ENCODE results near the gene PTOV1.

Gene PTOV1

GRCh38 chr19:49850487-49851342 is at the start of gene PTOV1:
TSS of gene PTOV1 (plus strand) at chr19:49851159.
- Mint-ChIP-seq H3K36me3 (peaks cover 11 to 18% of the 10 kb centered on the region in 2 donors), H3K27me3 (no peaks in the 10 kb centered on the region), H3K4me3 (peak within 1 kb of the TSS; percentile 90 to 96), H3K9me3 (peaks cover 8 to 9% of the 10 kb centered on the region in 2 donors), H3K4me1 (peaks cover 42 to 57% of the 10 kb centered on the region in 2 donors), H3K27ac (peak within 1 kb of the TSS; percentile 97)
- ATAC-seq (replicated peaks) (peak; percentile 84 to 89), DNase-seq (peak; percentile 86)

- ATAC-seq (replicated peaks) = no peak
- H3K36me3 Mint-ChIP-seq = peaks cover 52 to 57% of the 10 kb centered on the region in 2 donors
- no peak overlapping the region for H3K27ac Mint-ChIP-seq
- H3K4me3 Mint-ChIP-seq = no peak overlapping the region
- no peaks in the 10 kb centered on the region for H3K9me3 Mint-ChIP-seq
- DNase-seq = no peak
- no peaks in the 10 kb centered on the region for H3K27me3 Mint-ChIP-seq
- peaks cover 0 to 2% of the 10 kb centered on the region in 2 donors for H3K4me1 Mint-ChIP-seq
Measured at GRCh38 chr19:49801401-49801888, 49.5 kb upstream of the PTOV1 start.

- no peak for DNase-seq
Measured at GRCh38 chr19:49801966-49802661, 48.8 kb upstream of the PTOV1 start.

GRCh38 chr19:49802836-49803528 is 48.0 kb upstream of the PTOV1 start:
- Mint-ChIP-seq H3K9me3 (no peaks in the 10 kb centered on the region), H3K36me3 (peaks cover 54% of the 10 kb centered on the region in 2 donors), H3K27ac (peak overlapping the region; percentile 73), H3K4me3 (no peak overlapping the region), H3K4me1 (peaks cover 9 to 10% of the 10 kb centered on the region in 2 donors), H3K27me3 (no peaks in the 10 kb centered on the region)
- ATAC-seq (replicated peaks) (no peak), DNase-seq (no peak)

More at GRCh38 chr19:49801966-49802661, 48.8 kb upstream of the PTOV1 start:
- ATAC-seq (replicated peaks) = no peak
- peaks cover 52 to 53% of the 10 kb centered on the region in 2 donors for H3K36me3 Mint-ChIP-seq
- no peaks in the 10 kb centered on the region for H3K9me3 Mint-ChIP-seq
- H3K4me1 Mint-ChIP-seq = peaks cover 2 to 4% of the 10 kb centered on the region in 2 donors
- no peak overlapping the region for H3K27ac Mint-ChIP-seq
- H3K4me3 Mint-ChIP-seq = no peak overlapping the region
- H3K27me3 Mint-ChIP-seq = no peaks in the 10 kb centered on the region

- peak overlapping the region; percentile 73 for H3K27ac Mint-ChIP-seq
- H3K9me3 Mint-ChIP-seq = no peaks in the 10 kb centered on the region
- peaks cover 50% of the 10 kb centered on the region in 2 donors for H3K36me3 Mint-ChIP-seq
- peaks cover 13 to 16% of the 10 kb centered on the region in 2 donors for H3K4me1 Mint-ChIP-seq
- H3K4me3 Mint-ChIP-seq = no peak overlapping the region
- no peaks in the 10 kb centered on the region for H3K27me3 Mint-ChIP-seq
- DNase-seq = no peak
- no peak for ATAC-seq (replicated peaks)
Measured at GRCh38 chr19:49803529-49803856, 47.5 kb upstream of the PTOV1 start.

- H3K4me3 Mint-ChIP-seq = no peak overlapping the region
- peaks cover 26 to 35% of the 10 kb centered on the region in 2 donors for H3K4me1 Mint-ChIP-seq
Measured at GRCh38 chr19:49805822-49806619, 44.9 kb upstream of the PTOV1 start.

GRCh38 chr19:49806620-49806959 is 44.4 kb upstream of the PTOV1 start:
- peaks cover 26 to 41% of the 10 kb centered on the region in 2 donors for H3K4me1 Mint-ChIP-seq
- ATAC-seq (replicated peaks) = no peak
- H3K4me3 Mint-ChIP-seq = no peak overlapping the region
- H3K9me3 Mint-ChIP-seq = no peaks in the 10 kb centered on the region
- H3K27ac Mint-ChIP-seq = peak overlapping the region; percentile 10
- H3K36me3 Mint-ChIP-seq = peaks cover 29 to 34% of the 10 kb centered on the region in 2 donors
- DNase-seq = no peak
- no peaks in the 10 kb centered on the region for H3K27me3 Mint-ChIP-seq

More at GRCh38 chr19:49805822-49806619, 44.9 kb upstream of the PTOV1 start:
- no peak for ATAC-seq (replicated peaks)
- no peak for DNase-seq
- Mint-ChIP-seq H3K9me3 (no peaks in the 10 kb centered on the region), H3K27me3 (no peaks in the 10 kb centered on the region), H3K36me3 (peaks cover 29 to 39% of the 10 kb centered on the region in 2 donors), H3K27ac (peak overlapping the region; percentile 7)

- Mint-ChIP-seq H3K27ac (peak overlapping the region; percentile 81), H3K4me3 (no peak overlapping the region), H3K4me1 (peaks cover 29 to 48% of the 10 kb centered on the region in 2 donors), H3K36me3 (peaks cover 29 to 32% of the 10 kb centered on the region in 2 donors), H3K9me3 (no peaks in the 10 kb centered on the region), H3K27me3 (no peaks in the 10 kb centered on the region)
- ATAC-seq (replicated peaks) (peak; percentile 44 to 49), DNase-seq (no peak)
Measured at GRCh38 chr19:49807058-49807903, 43.7 kb upstream of the PTOV1 start.

GRCh38 chr19:49807904-49808675 is 42.9 kb upstream of the PTOV1 start:
- Mint-ChIP-seq H3K27me3 (no peaks in the 10 kb centered on the region), H3K9me3 (no peaks in the 10 kb centered on the region), H3K36me3 (peaks cover 23 to 25% of the 10 kb centered on the region in 2 donors), H3K4me1 (peaks cover 37 to 56% of the 10 kb centered on the region in 2 donors), H3K27ac (no peak overlapping the region), H3K4me3 (peak overlapping the region; percentile 47 to 93)
- no peak for DNase-seq
- ATAC-seq (replicated peaks) = no peak

GRCh38 chr19:49808711-49809159 is 42.2 kb upstream of the PTOV1 start:
- peak overlapping the region; percentile 88 for H3K27ac Mint-ChIP-seq
- peaks cover 37 to 57% of the 10 kb centered on the region in 2 donors for H3K4me1 Mint-ChIP-seq
- H3K4me3 Mint-ChIP-seq = peak overlapping the region; percentile 91 to 93
- peak; percentile 61 for DNase-seq
- H3K9me3 Mint-ChIP-seq = no peaks in the 10 kb centered on the region
- no peaks in the 10 kb centered on the region for H3K27me3 Mint-ChIP-seq
- peaks cover 17 to 19% of the 10 kb centered on the region in 2 donors for H3K36me3 Mint-ChIP-seq
- peak; percentile 35 to 43 for ATAC-seq (replicated peaks)

- Mint-ChIP-seq H3K36me3 (peaks cover 14 to 18% of the 10 kb centered on the region in 2 donors), H3K27ac (peak overlapping the region; percentile 88), H3K27me3 (no peaks in the 10 kb centered on the region), H3K9me3 (no peaks in the 10 kb centered on the region), H3K4me3 (peak overlapping the region; percentile 91 to 93), H3K4me1 (peaks cover 37 to 57% of the 10 kb centered on the region in 2 donors)
- ATAC-seq (replicated peaks) = peak; percentile 34 to 40
- DNase-seq = peak; percentile 38
Measured at GRCh38 chr19:49809160-49809940, 41.6 kb upstream of the PTOV1 start.

All from stimulated activated naive B cell treated with anti-CD40 and anti-IgM and Interleukin-4, amounts not matched to agents 10 μg/mL and 1 μg/mL and 100 μg/mL, for 72 hours (primary cell).